Stomach smooth muscle (tissue), 2 donors: ENCODE measurements around the gene MRPL19.

Source experiments
- H3K27ac ChIP-seq: one replicate; pipeline ENCODE4 v1.7.0; 2013; ENCODE audit warnings: mild to moderate bottlenecking, low read length, inconsistent platforms
- H3K27me3 ChIP-seq, 2 donors: one replicate each; pipeline ENCODE4 v1.7.0; 2013; ENCODE audit warnings: low read length in 2 of 2; ENCODE audit not compliant: insufficient read depth in 2 of 2, control insufficient read depth in 1 of 2
- H3K36me3 ChIP-seq, 2 donors: one replicate each; pipeline ENCODE4 v1.7.0; 2013; ENCODE audit warnings: low read length in 2 of 2; ENCODE audit not compliant: control insufficient read depth in 2 of 2, insufficient read depth in 2 of 2
- H3K4me1 ChIP-seq: one replicate; pipeline ENCODE4 v1.7.0; 2013; ENCODE audit warnings: low read length; ENCODE audit not compliant: control insufficient read depth, insufficient read depth
- H3K4me3 ChIP-seq, 2 donors: one replicate each; pipeline ENCODE4 v1.7.0; 2013; ENCODE audit warnings: low read length in 2 of 2
- H3K9ac ChIP-seq, 2 donors: one replicate each; pipeline ENCODE4 v1.7.0; 2013; ENCODE audit warnings: low read length in 2 of 2, mild to moderate bottlenecking in 1 of 2
- H3K9me3 ChIP-seq, 2 donors: one replicate each; pipeline ENCODE4 v1.7.0; 2013; ENCODE audit warnings: low read length in 2 of 2; ENCODE audit not compliant: control insufficient read depth in 2 of 2
- donor health status: healthy.
- donor health status: Pancreatic carcinoma.

MRPL19 gene

GRCh38 chr2:75616933-75617332 is 29.6 kb upstream of the MRPL19 start:
- Histone ChIP-seq H3K27ac (no peak overlapping the region), H3K9ac (no peak overlapping the region), H3K4me3 (no peak overlapping the region), H3K9me3 (no peaks in the 10 kb centered on the region), H3K4me1 (no peaks in the 10 kb centered on the region), H3K36me3 (no peaks in the 10 kb centered on the region), H3K27me3 (no peaks in the 10 kb centered on the region)

GRCh38 chr2:75619956-75620740 is 26.4 kb upstream of the MRPL19 start:
- Histone ChIP-seq H3K9ac (no peak overlapping the region), H3K36me3 (no peaks in the 10 kb centered on the region), H3K4me3 (no peak overlapping the region), H3K27ac (no peak overlapping the region), H3K9me3 (no peaks in the 10 kb centered on the region), H3K4me1 (no peaks in the 10 kb centered on the region), H3K27me3 (peaks cover 0 to 5% of the 10 kb centered on the region in 2 donors)

- Histone ChIP-seq H3K27ac (no peak overlapping the region), H3K36me3 (no peaks in the 10 kb centered on the region), H3K9me3 (no peaks in the 10 kb centered on the region), H3K4me1 (no peaks in the 10 kb centered on the region), H3K27me3 (peaks cover 0 to 5% of the 10 kb centered on the region in 2 donors), H3K4me3 (no peak overlapping the region), H3K9ac (no peak overlapping the region)
These were observed 25.4 kb upstream of the MRPL19 start for GRCh38 chr2:75621228-75621627.

- Histone ChIP-seq H3K27me3 (peaks cover 0 to 5% of the 10 kb centered on the region in 2 donors), H3K4me1 (no peaks in the 10 kb centered on the region), H3K36me3 (no peaks in the 10 kb centered on the region), H3K4me3 (no peak overlapping the region), H3K9me3 (no peaks in the 10 kb centered on the region), H3K27ac (no peak overlapping the region), H3K9ac (no peak overlapping the region)
These were observed 24.1 kb upstream of the MRPL19 start for GRCh38 chr2:75622500-75622899.

- Histone ChIP-seq H3K36me3 (no peaks in the 10 kb centered on the region), H3K4me1 (no peaks in the 10 kb centered on the region), H3K9ac (no peak overlapping the region), H3K9me3 (no peaks in the 10 kb centered on the region), H3K27me3 (peaks cover 0 to 5% of the 10 kb centered on the region in 2 donors), H3K4me3 (no peak overlapping the region), H3K27ac (no peak overlapping the region)
These were observed 23.7 kb upstream of the MRPL19 start for GRCh38 chr2:75622929-75623328.

- Histone ChIP-seq H3K9me3 (no peaks in the 10 kb centered on the region), H3K27ac (no peak overlapping the region), H3K4me3 (no peak overlapping the region), H3K36me3 (no peaks in the 10 kb centered on the region), H3K4me1 (no peaks in the 10 kb centered on the region), H3K27me3 (peaks cover 0 to under 1% of the 10 kb centered on the region in 2 donors), H3K9ac (no peak overlapping the region)
These were observed 18.6 kb upstream of the MRPL19 start for GRCh38 chr2:75627902-75628504.

- Histone ChIP-seq H3K27me3 (peaks cover 0 to 2% of the 10 kb centered on the region in 2 donors), H3K9me3 (no peaks in the 10 kb centered on the region), H3K9ac (peak overlapping the region in 1 of 2 donors; percentile 5), H3K36me3 (no peaks in the 10 kb centered on the region), H3K27ac (no peak overlapping the region), H3K4me1 (no peaks in the 10 kb centered on the region), H3K4me3 (no peak overlapping the region)
These were observed 14.4 kb upstream of the MRPL19 start for GRCh38 chr2:75632091-75632701.

GRCh38 chr2:75632813-75633212 is 13.8 kb upstream of the MRPL19 start:
- Histone ChIP-seq H3K4me3 (no peak overlapping the region), H3K4me1 (no peaks in the 10 kb centered on the region), H3K9me3 (no peaks in the 10 kb centered on the region), H3K27me3 (peaks cover 0 to 5% of the 10 kb centered on the region in 2 donors), H3K27ac (no peak overlapping the region), H3K9ac (no peak overlapping the region), H3K36me3 (no peaks in the 10 kb centered on the region)

- Histone ChIP-seq H3K36me3 (no peaks in the 10 kb centered on the region), H3K4me1 (no peaks in the 10 kb centered on the region), H3K27me3 (peaks cover 0 to 7% of the 10 kb centered on the region in 2 donors), H3K4me3 (no peak overlapping the region), H3K9me3 (no peaks in the 10 kb centered on the region), H3K9ac (no peak overlapping the region), H3K27ac (no peak overlapping the region)
These were observed 13.0 kb upstream of the MRPL19 start for GRCh38 chr2:75633620-75634019.

GRCh38 chr2:75634945-75635344 is 11.6 kb upstream of the MRPL19 start:
- no peaks in the 10 kb centered on the region for H3K36me3 ChIP-seq
- no peaks in the 10 kb centered on the region for H3K9me3 ChIP-seq
- H3K9ac ChIP-seq: no peak overlapping the region
- no peak overlapping the region for H3K27ac ChIP-seq
- H3K4me3 ChIP-seq: no peak overlapping the region
- no peaks in the 10 kb centered on the region for H3K4me1 ChIP-seq
- peaks cover 0 to 7% of the 10 kb centered on the region in 2 donors for H3K27me3 ChIP-seq

- Histone ChIP-seq H3K4me3 (no peak overlapping the region), H3K4me1 (no peaks in the 10 kb centered on the region), H3K27me3 (peaks cover 0 to 7% of the 10 kb centered on the region in 2 donors), H3K27ac (no peak overlapping the region), H3K9ac (no peak overlapping the region), H3K9me3 (no peaks in the 10 kb centered on the region), H3K36me3 (no peaks in the 10 kb centered on the region)
These were observed 9.0 kb upstream of the MRPL19 start for GRCh38 chr2:75637568-75637967.
